ENCODE data around the gene CHRNG. TPM values are rescaled to one million over a fixed set of nuclear protein-coding genes. Genes with fewer than 3 reads are reported as not detected.
A peak's percentile ranks its signal among the peaks of the same experiment; 100 is the strongest.

CHRNG gene
- total RNA-seq, 1 donor from 2014 or later: not detected

DNA sequence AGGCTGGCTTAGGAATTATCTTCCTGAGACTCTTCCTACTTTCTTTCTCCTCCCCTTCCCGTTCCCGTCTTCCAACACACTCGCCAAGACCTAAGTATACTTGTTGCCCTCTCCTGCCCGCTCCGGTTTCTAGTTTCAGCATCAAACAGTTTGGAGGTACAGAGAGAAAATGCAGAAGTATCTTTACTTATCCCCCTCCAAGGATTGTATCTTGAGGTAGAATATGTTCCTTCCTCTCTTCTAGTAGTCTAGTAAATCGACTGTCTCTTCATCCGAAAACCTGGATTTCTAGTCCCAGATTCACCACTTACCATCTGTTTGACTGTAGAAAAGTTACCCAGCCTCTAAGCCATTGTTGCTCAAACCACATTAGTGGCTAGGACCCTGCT lies 11.8 kb downstream of the CHRNG start:
- no peak for DNase-seq (ENCODE audit: low read depth)
- H3K4me1 Mint-ChIP-seq (ENCODE audit: low read depth, unreplicated experiment): peaks cover 27% of the 10 kb centered on the region
- peaks cover 19% of the 10 kb centered on the region for H3K36me3 Mint-ChIP-seq (ENCODE audit: low read depth, unreplicated experiment)
- peak overlapping the region; percentile 97 for H3K27ac Mint-ChIP-seq (ENCODE audit: unreplicated experiment)
- Histone ChIP-seq H3K9ac (ENCODE audit: low read length) (peak overlapping the region; percentile 98), H3K36me3 (ENCODE audit: insufficient read depth, low read length) (peaks cover 20% of the 10 kb centered on the region), H3K9me3 (ENCODE audit: insufficient read depth, low read depth, low read length) (peaks cover 3% of the 10 kb centered on the region), H3K4me1 (ENCODE audit: insufficient read depth, low read length) (peaks cover 13% of the 10 kb centered on the region), H3K27me3 (ENCODE audit: insufficient read depth, low read length) (no peaks in the 10 kb centered on the region), H3K4me3 (ENCODE audit: insufficient read depth, low read depth, low read length) (peak overlapping the region; percentile 91), H2AFZ (ENCODE audit: low read depth, low read length) (peak overlapping the region; percentile 83), H3K79me2 (ENCODE audit: insufficient read depth, low read length) (peaks cover 97% of the 10 kb centered on the region), H3K27ac (ENCODE audit: low read depth, low read length) (peak overlapping the region; percentile 95), H3K4me2 (ENCODE audit: low read length) (peak overlapping the region; percentile 93), H4K20me1 (ENCODE audit: insufficient read depth, low read length) (peaks cover 57% of the 10 kb centered on the region)
- H3K27me3 Mint-ChIP-seq (ENCODE audit: low read depth, unreplicated experiment): no peaks in the 10 kb centered on the region
- FAIRE-seq: no peak
- no peak for TF ChIP-seq EZH2 (IDR thresholded peaks at IDR 0.05; ENCODE audit: insufficient read depth, low read length)
- TF ChIP-seq, protein P1, sequence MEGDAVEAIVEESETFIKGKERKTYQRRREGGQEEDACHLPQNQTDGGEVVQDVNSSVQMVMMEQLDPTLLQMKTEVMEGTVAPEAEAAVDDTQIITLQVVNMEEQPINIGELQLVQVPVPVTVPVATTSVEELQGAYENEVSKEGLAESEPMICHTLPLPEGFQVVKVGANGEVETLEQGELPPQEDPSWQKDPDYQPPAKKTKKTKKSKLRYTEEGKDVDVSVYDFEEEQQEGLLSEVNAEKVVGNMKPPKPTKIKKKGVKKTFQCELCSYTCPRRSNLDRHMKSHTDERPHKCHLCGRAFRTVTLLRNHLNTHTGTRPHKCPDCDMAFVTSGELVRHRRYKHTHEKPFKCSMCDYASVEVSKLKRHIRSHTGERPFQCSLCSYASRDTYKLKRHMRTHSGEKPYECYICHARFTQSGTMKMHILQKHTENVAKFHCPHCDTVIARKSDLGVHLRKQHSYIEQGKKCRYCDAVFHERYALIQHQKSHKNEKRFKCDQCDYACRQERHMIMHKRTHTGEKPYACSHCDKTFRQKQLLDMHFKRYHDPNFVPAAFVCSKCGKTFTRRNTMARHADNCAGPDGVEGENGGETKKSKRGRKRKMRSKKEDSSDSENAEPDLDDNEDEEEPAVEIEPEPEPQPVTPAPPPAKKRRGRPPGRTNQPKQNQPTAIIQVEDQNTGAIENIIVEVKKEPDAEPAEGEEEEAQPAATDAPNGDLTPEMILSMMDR (IDR thresholded peaks at IDR 0.05; ENCODE audit: insufficient read depth, low read depth, low read length): no peak
- H3K9me3 Mint-ChIP-seq (ENCODE audit: unreplicated experiment): peaks cover 7% of the 10 kb centered on the region
- peak overlapping the region; percentile 98 for H3K4me3 Mint-ChIP-seq (ENCODE audit: unreplicated experiment)

DNA sequence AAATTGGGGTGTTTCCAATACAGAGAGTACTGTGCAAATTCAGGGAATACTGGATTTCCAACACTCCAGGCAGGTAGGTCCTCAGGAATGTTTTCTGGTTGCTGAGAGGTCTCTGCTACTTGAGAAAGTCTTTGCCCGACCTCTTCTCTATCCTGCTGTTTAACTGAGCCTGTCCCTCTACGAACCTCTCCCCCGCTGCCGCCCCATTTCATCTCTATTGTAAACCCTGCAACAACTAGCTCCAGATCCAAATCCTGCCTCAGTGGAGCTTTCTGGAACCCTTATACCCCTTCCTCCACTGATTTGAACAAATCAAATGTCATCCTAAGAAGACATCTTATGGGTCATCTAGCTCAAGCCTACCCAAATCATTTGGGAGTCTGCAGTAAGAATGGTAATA lies 12.3 kb downstream of the CHRNG start:
- peak overlapping the region; percentile 93 for H3K4me2 ChIP-seq (ENCODE audit: low read length)
- peaks cover 25% of the 10 kb centered on the region for H3K36me3 ChIP-seq (ENCODE audit: insufficient read depth, low read length)
- no peak overlapping the region for H3K27ac ChIP-seq (ENCODE audit: low read depth, low read length)
- peaks cover 19% of the 10 kb centered on the region for H3K36me3 Mint-ChIP-seq (ENCODE audit: low read depth, unreplicated experiment)
- H4K20me1 ChIP-seq (ENCODE audit: insufficient read depth, low read length): peaks cover 57% of the 10 kb centered on the region
- FAIRE-seq: no peak
- peak overlapping the region; percentile 91 for H3K4me3 ChIP-seq (ENCODE audit: insufficient read depth, low read depth, low read length)
- no peak for DNase-seq (ENCODE audit: low read depth)
- H3K27ac Mint-ChIP-seq (ENCODE audit: unreplicated experiment): peak overlapping the region; percentile 97
- H3K4me3 Mint-ChIP-seq (ENCODE audit: unreplicated experiment): peak overlapping the region; percentile 98
- no peak overlapping the region for H2AFZ ChIP-seq (ENCODE audit: low read depth, low read length)
- TF ChIP-seq, protein P1 (IDR thresholded peaks at IDR 0.05; ENCODE audit: insufficient read depth, low read depth, low read length): no peak
- no peak for TF ChIP-seq EZH2 (IDR thresholded peaks at IDR 0.05; ENCODE audit: insufficient read depth, low read length)
- H3K9me3 Mint-ChIP-seq (ENCODE audit: unreplicated experiment): peaks cover 7% of the 10 kb centered on the region
- H3K9ac ChIP-seq (ENCODE audit: low read length): peak overlapping the region; percentile 98
- H3K27me3 Mint-ChIP-seq (ENCODE audit: low read depth, unreplicated experiment): no peaks in the 10 kb centered on the region
- H3K79me2 ChIP-seq (ENCODE audit: insufficient read depth, low read length): peaks cover 97% of the 10 kb centered on the region
- no peaks in the 10 kb centered on the region for H3K27me3 ChIP-seq (ENCODE audit: insufficient read depth, low read length)
- peaks cover 13% of the 10 kb centered on the region for H3K4me1 ChIP-seq (ENCODE audit: insufficient read depth, low read length)
- peaks cover 3% of the 10 kb centered on the region for H3K9me3 ChIP-seq (ENCODE audit: insufficient read depth, low read depth, low read length)
- peaks cover 32% of the 10 kb centered on the region for H3K4me1 Mint-ChIP-seq (ENCODE audit: low read depth, unreplicated experiment)

DNA sequence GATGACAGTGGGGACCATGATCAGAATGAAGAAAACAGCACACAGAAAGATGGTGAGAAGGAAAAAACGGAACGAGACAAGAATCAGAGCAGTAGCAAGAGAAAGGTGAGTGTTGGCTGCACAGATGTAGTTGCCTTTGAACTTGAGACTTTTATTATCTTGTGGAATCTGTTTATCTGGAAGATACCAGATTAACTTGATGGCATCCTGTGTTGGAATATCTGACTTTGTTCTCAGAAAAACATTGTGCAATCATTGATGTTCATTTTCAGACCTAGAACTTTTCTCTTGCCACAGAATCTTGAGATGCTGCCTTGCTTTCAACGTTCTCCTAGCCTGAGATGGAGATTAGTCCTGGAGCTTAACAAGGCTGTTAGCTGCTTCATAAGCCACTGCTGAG lies 16.9 kb downstream of the CHRNG start:
- Histone ChIP-seq H3K27me3 (ENCODE audit: insufficient read depth, low read length) (no peaks in the 10 kb centered on the region), H3K27ac (ENCODE audit: low read depth, low read length) (no peak overlapping the region), H4K20me1 (ENCODE audit: insufficient read depth, low read length) (peaks cover 66% of the 10 kb centered on the region), H3K4me2 (ENCODE audit: low read length) (no peak overlapping the region), H3K9me3 (ENCODE audit: insufficient read depth, low read depth, low read length) (no peaks in the 10 kb centered on the region), H3K79me2 (ENCODE audit: insufficient read depth, low read length) (peaks cover 62% of the 10 kb centered on the region), H3K4me1 (ENCODE audit: insufficient read depth, low read length) (peaks cover 5% of the 10 kb centered on the region), H3K36me3 (ENCODE audit: insufficient read depth, low read length) (peaks cover 30% of the 10 kb centered on the region), H2AFZ (ENCODE audit: low read depth, low read length) (no peak overlapping the region), H3K4me3 (ENCODE audit: insufficient read depth, low read depth, low read length) (no peak overlapping the region), H3K9ac (ENCODE audit: low read length) (no peak overlapping the region)
- TF ChIP-seq EZH2 (IDR thresholded peaks at IDR 0.05; ENCODE audit: insufficient read depth, low read length): no peak
- TF ChIP-seq, protein P1 (IDR thresholded peaks at IDR 0.05; ENCODE audit: insufficient read depth, low read depth, low read length): no peak
- Mint-ChIP-seq H3K27ac (ENCODE audit: unreplicated experiment) (no peak overlapping the region), H3K4me3 (ENCODE audit: unreplicated experiment) (no peak overlapping the region), H3K9me3 (ENCODE audit: unreplicated experiment) (no peaks in the 10 kb centered on the region), H3K4me1 (ENCODE audit: low read depth, unreplicated experiment) (peaks cover 32% of the 10 kb centered on the region), H3K27me3 (ENCODE audit: low read depth, unreplicated experiment) (no peaks in the 10 kb centered on the region), H3K36me3 (ENCODE audit: low read depth, unreplicated experiment) (peaks cover 15% of the 10 kb centered on the region)
- DNase-seq (ENCODE audit: low read depth) (no peak), FAIRE-seq (no peak)
